HUES6 (cell line): Measurements from ENCODE around the gene ADGRD2.

Experiments used
- H3K27ac ChIP-seq: 2 replicates; pipeline ENCODE4 v1.7.0; 2013; ENCODE audit warnings: low read depth, mild to moderate bottlenecking, low read length, inconsistent platforms
- H3K27me3 ChIP-seq: 2 replicates; pipeline ENCODE4 v1.6.1; 2013; ENCODE audit warnings: low read length; ENCODE audit not compliant: control insufficient read depth, insufficient read depth
- H3K36me3 ChIP-seq: 2 replicates; pipeline ENCODE4 v1.6.1; 2013; ENCODE audit warnings: low read length; ENCODE audit not compliant: control insufficient read depth, insufficient read depth
- H3K4me1 ChIP-seq: 2 replicates; pipeline ENCODE4 v1.6.1; 2013; ENCODE audit warnings: low read length; ENCODE audit not compliant: control insufficient read depth, insufficient read depth
- H3K4me3 ChIP-seq: 2 replicates; pipeline ENCODE4 v1.5.1; 2013; ENCODE audit warnings: low read depth, low read length
- H3K9ac ChIP-seq: one replicate; pipeline ENCODE4 v1.6.1; 2013; ENCODE audit warnings: mild to moderate bottlenecking, low read length
- H3K9me3 ChIP-seq: 2 replicates; pipeline ENCODE4 v1.6.1; 2013; ENCODE audit warnings: low read depth, low read length; ENCODE audit not compliant: control insufficient read depth, insufficient read depth

ADGRD2 gene

GRCh38 chr9:124513376-124513994, 63.2 kb downstream of the ADGRD2 start:
- Histone ChIP-seq H3K4me1 (peaks cover 16% of the 10 kb centered on the region), H3K4me3 (no peak overlapping the region), H3K9me3 (no peaks in the 10 kb centered on the region), H3K9ac (no peak overlapping the region), H3K27me3 (no peaks in the 10 kb centered on the region), H3K27ac (no peak overlapping the region), H3K36me3 (no peaks in the 10 kb centered on the region)

- Histone ChIP-seq H3K36me3 (no peaks in the 10 kb centered on the region; the same call in 1 of the 2 replicates), H3K27me3 (no peaks in the 10 kb centered on the region), H3K27ac (no peak overlapping the region), H3K9me3 (no peaks in the 10 kb centered on the region), H3K9ac (no peak overlapping the region), H3K4me1 (peaks cover 16% of the 10 kb centered on the region), H3K4me3 (no peak overlapping the region)
Measured at GRCh38 chr9:124514125-124514524, 63.9 kb downstream of the ADGRD2 start.

- Histone ChIP-seq H3K4me3 (no peak overlapping the region), H3K4me1 (peaks cover 16% of the 10 kb centered on the region), H3K36me3 (peaks cover 1% of the 10 kb centered on the region), H3K9ac (no peak overlapping the region), H3K27ac (no peak overlapping the region), H3K27me3 (no peaks in the 10 kb centered on the region), H3K9me3 (no peaks in the 10 kb centered on the region)
Measured at GRCh38 chr9:124514874-124515273, 64.6 kb downstream of the ADGRD2 start.

- peaks cover 22% of the 10 kb centered on the region for H3K36me3 ChIP-seq
- H3K9ac ChIP-seq, result no peak overlapping the region
- H3K27ac ChIP-seq, result no peak overlapping the region
- no peaks in the 10 kb centered on the region for H3K9me3 ChIP-seq
- no peak overlapping the region for H3K4me3 ChIP-seq
- H3K4me1 ChIP-seq, result peaks cover 7% of the 10 kb centered on the region; the same call in 1 of the 2 replicates
- H3K27me3 ChIP-seq, result no peaks in the 10 kb centered on the region
Measured at GRCh38 chr9:124517600-124517999, 67.3 kb downstream of the ADGRD2 start.

GRCh38 chr9:124518116-124518515, 67.9 kb downstream of the ADGRD2 start:
- Histone ChIP-seq H3K9ac (no peak overlapping the region), H3K36me3 (peaks cover 22% of the 10 kb centered on the region), H3K27me3 (no peaks in the 10 kb centered on the region), H3K4me1 (peaks cover 7% of the 10 kb centered on the region; the same call in 1 of the 2 replicates), H3K4me3 (no peak overlapping the region), H3K27ac (no peak overlapping the region), H3K9me3 (no peaks in the 10 kb centered on the region)

GRCh38 chr9:124520206-124520596, 70.0 kb downstream of the ADGRD2 start:
- peaks cover 32% of the 10 kb centered on the region for H3K36me3 ChIP-seq
- H3K9me3 ChIP-seq, result no peaks in the 10 kb centered on the region

GRCh38 chr9:124521142-124521541, 70.9 kb downstream of the ADGRD2 start:
- Histone ChIP-seq H3K9ac (no peak overlapping the region), H3K27ac (no peak overlapping the region), H3K4me3 (no peak overlapping the region), H3K9me3 (no peaks in the 10 kb centered on the region), H3K36me3 (peaks cover 39% of the 10 kb centered on the region), H3K27me3 (no peaks in the 10 kb centered on the region), H3K4me1 (peaks cover 7% of the 10 kb centered on the region; the same call in 1 of the 2 replicates)

More at GRCh38 chr9:124520206-124520596, 70.0 kb downstream of the ADGRD2 start:
- Histone ChIP-seq H3K4me1 (peaks cover 7% of the 10 kb centered on the region; the same call in 1 of the 2 replicates), H3K4me3 (no peak overlapping the region), H3K9ac (no peak overlapping the region), H3K27ac (no peak overlapping the region), H3K27me3 (no peaks in the 10 kb centered on the region)

GRCh38 chr9:124522121-124523098, 72.2 kb downstream of the ADGRD2 start:
- Histone ChIP-seq H3K9ac (no peak overlapping the region), H3K4me1 (peaks cover 7% of the 10 kb centered on the region; the same call in 1 of the 2 replicates), H3K36me3 (peaks cover 51% of the 10 kb centered on the region), H3K9me3 (no peaks in the 10 kb centered on the region), H3K27ac (no peak overlapping the region), H3K4me3 (no peak overlapping the region), H3K27me3 (no peaks in the 10 kb centered on the region)

GRCh38 chr9:124526174-124526573, 75.9 kb downstream of the ADGRD2 start:
- Histone ChIP-seq H3K4me1 (no peaks in the 10 kb centered on the region), H3K36me3 (peaks cover 42% of the 10 kb centered on the region), H3K27me3 (no peaks in the 10 kb centered on the region), H3K9me3 (no peaks in the 10 kb centered on the region), H3K4me3 (no peak overlapping the region), H3K9ac (no peak overlapping the region), H3K27ac (no peak overlapping the region)

GRCh38 chr9:124527781-124528180, 77.5 kb downstream of the ADGRD2 start:
- Histone ChIP-seq H3K36me3 (peaks cover 33% of the 10 kb centered on the region), H3K27me3 (no peaks in the 10 kb centered on the region), H3K9ac (no peak overlapping the region), H3K4me1 (no peaks in the 10 kb centered on the region), H3K27ac (no peak overlapping the region), H3K9me3 (no peaks in the 10 kb centered on the region), H3K4me3 (no peak overlapping the region)
